Gastrocnemius medialis (tissue), 4 donors: ENCODE measurements around the gene PHTF1. TPM values are rescaled to one million over a fixed set of nuclear protein-coding genes. Genes with fewer than 3 reads are reported as not detected.

ENCODE experiments used
- ATAC-seq, 2 donors: fragments of 150-250 bp; one replicate each; pipeline ENCODE4 v1.9.1; 2016
- DNase-seq, 2 donors: peaks; one replicate each; pipeline ENCODE4 v3.0.0-alpha.2; 2019
- H3K27ac ChIP-seq, 4 donors: fragments of 200-600 bp; sonication (generic); 1 replicate in 1 of 4; 2 replicates in 3 of 4; pipeline ENCODE4 v1.5.1; 2016 to 2018; ENCODE audit warnings: mild to moderate bottlenecking in 2 of 4, moderate library complexity in 1 of 4
- H3K27me3 ChIP-seq, 3 donors: fragments of 200-600 bp; sonication (generic) in 2 of 3; 1 replicate in 1 of 3; 2 replicates in 2 of 3; pipeline versions ENCODE4 v1.5.1 to v1.6.0; 2016 to 2019; ENCODE audit warnings: mild to moderate bottlenecking in 1 of 3, moderate library complexity in 1 of 3
- H3K36me3 ChIP-seq, 2 donors: fragments of 200-600 bp; sonication (generic) in 1 of 2; one replicate each; pipeline ENCODE4 v1.5.1; 2017 to 2018
- H3K4me1 ChIP-seq, 2 donors: fragments of 200-600 bp; sonication (generic) in 1 of 2; one replicate each; pipeline ENCODE4 v1.5.1; 2016 to 2017; ENCODE audit warnings: mild to moderate bottlenecking in 2 of 2
- H3K4me3 ChIP-seq, 4 donors: fragments of 200-600 bp; sonication (generic) in 3 of 4; 1 replicate in 1 of 4; 2 replicates in 3 of 4; pipeline ENCODE4 v1.5.1; 2016 to 2019; ENCODE audit warnings: mild to moderate bottlenecking in 2 of 4
- H3K9me3 ChIP-seq, 3 donors: fragments of 200-600 bp; sonication (generic) in 2 of 3; 1 replicate in 1 of 3; 2 replicates in 2 of 3; pipeline ENCODE4 v1.5.1; 2016 to 2019
- CTCF ChIP-seq, 5 experiments: fragments of 450-650 bp in 3 of 5; fragments of 200-600 bp in 2 of 5; sonication (generic) in 2 of 5; IDR thresholded peaks in 4 of 5; conservative IDR thresholded peaks in 1 of 5; 1 replicate in 4 of 5; 2 replicates in 1 of 5; pipeline ENCODE4 v1.5.1; 2016 to 2019; ENCODE audit warnings: antibody characterized with exemption in 5 of 5, mild to moderate bottlenecking in 3 of 5, moderate library complexity in 3 of 5
- POLR2A ChIP-seq, 2 donors: fragments of 450-650 bp; IDR thresholded peaks; one replicate each; pipeline ENCODE4 v1.6.1; 2017; ENCODE audit warnings: antibody characterized with exemption in 2 of 2, mild to moderate bottlenecking in 2 of 2, moderate library complexity in 2 of 2
- in situ Hi-C, 4 donors: fragments of 200-750 bp; cut with MboI; loops; one replicate each; pipeline versions ENCODE4 v1.15.0 to v1.8.0; 2017; ENCODE audit warnings: low sequenced_read_pairs in 4 of 4
- intact Hi-C: fragments of 100-400 bp; cut with DNase I; formaldehyde crosslinking; loops from one replicate; pipeline ENCODE4 v1.15.1; 2023; ENCODE audit warnings: low total_unique reads
- total RNA-seq, 4 donors: library from RNA; depleted of rRNA; stranded (reverse); fragments of >200 nt; gene quantifications; one replicate each; pipeline versions ENCODE4 v1.1.0 to v1.2.3, GENCODE V29; 2016

The PHTF1 gene
- total RNA-seq, 4 donors from 2014 or later, result 6.7 to 20.0 (median 9.9) TPM

GRCh38 chr1:113665071-113665470 is 94.2 kb downstream of the PHTF1 start:
- Histone ChIP-seq H3K4me1 (no peaks in the 10 kb centered on the region), H3K36me3 (no peaks in the 10 kb centered on the region), H3K9me3 (no peaks in the 10 kb centered on the region), H3K4me3 (no peak overlapping the region), H3K27ac (no peak overlapping the region), H3K27me3 (no peaks in the 10 kb centered on the region)
- DNase-seq (no peak), ATAC-seq (no peak)
- no peak for TF ChIP-seq CTCF (IDR thresholded peaks at IDR 0.05 in 4 of 5, conservative IDR thresholded peaks at IDR 0.05 in 1 of 5)
- no peak for TF ChIP-seq POLR2A (IDR thresholded peaks at IDR 0.05)
- intact Hi-C loops, result no loop called here
- in situ Hi-C loops, result loop anchor here in 1 of 4 donors (10.0 kb wide), 1 partner anchor 520 kb away; no protein-coding TSS in a partner anchor

- no peak for DNase-seq
- H3K27ac ChIP-seq, result no peak overlapping the region
- H3K9me3 ChIP-seq, result no peaks in the 10 kb centered on the region
- H3K36me3 ChIP-seq, result no peaks in the 10 kb centered on the region
- H3K27me3 ChIP-seq, result no peaks in the 10 kb centered on the region
- TF ChIP-seq POLR2A (IDR thresholded peaks at IDR 0.05), result no peak
- no peak for TF ChIP-seq CTCF (IDR thresholded peaks at IDR 0.05 in 4 of 5, conservative IDR thresholded peaks at IDR 0.05 in 1 of 5)
- no peak overlapping the region for H3K4me3 ChIP-seq
- in situ Hi-C loops (loop anchor here in 1 of 4 donors (10.0 kb wide), 1 partner anchor 519 kb away; no protein-coding TSS in a partner anchor), intact Hi-C loops (no loop called here)
- no peak for ATAC-seq
- peaks cover 0 to under 1% of the 10 kb centered on the region in 2 donors for H3K4me1 ChIP-seq
Measured at GRCh38 chr1:113663165-113663951, 95.9 kb downstream of the PHTF1 start.

- peaks cover 10 to 13% of the 10 kb centered on the region in 2 donors for H3K4me1 ChIP-seq
- no peak overlapping the region for H3K27ac ChIP-seq
- in situ Hi-C loops (loop anchor here in 1 of 4 donors (10.0 kb wide), 1 partner anchor 517 kb away; no protein-coding TSS in a partner anchor), intact Hi-C loops (no loop called here)
- H3K36me3 ChIP-seq, result no peaks in the 10 kb centered on the region
- no peaks in the 10 kb centered on the region for H3K27me3 ChIP-seq
- TF ChIP-seq POLR2A (IDR thresholded peaks at IDR 0.05), result no peak
- TF ChIP-seq CTCF (IDR thresholded peaks at IDR 0.05 in 4 of 5, conservative IDR thresholded peaks at IDR 0.05 in 1 of 5), result no peak
- no peak overlapping the region for H3K4me3 ChIP-seq
- DNase-seq (no peak), ATAC-seq (no peak)
- H3K9me3 ChIP-seq, result no peaks in the 10 kb centered on the region
Measured at GRCh38 chr1:113662101-113662500, 97.2 kb downstream of the PHTF1 start.

- ATAC-seq (no peak), DNase-seq (no peak)
- in situ Hi-C loops (loop anchor here in 1 of 4 donors (10.0 kb wide), 1 partner anchor 515 kb away; no protein-coding TSS in a partner anchor), intact Hi-C loops (no loop called here)
- Histone ChIP-seq H3K27me3 (no peaks in the 10 kb centered on the region), H3K4me3 (no peak overlapping the region), H3K27ac (no peak overlapping the region), H3K9me3 (no peaks in the 10 kb centered on the region), H3K36me3 (no peaks in the 10 kb centered on the region), H3K4me1 (peaks cover 12 to 17% of the 10 kb centered on the region in 2 donors)
- no peak for TF ChIP-seq POLR2A (IDR thresholded peaks at IDR 0.05)
- no peak for TF ChIP-seq CTCF (IDR thresholded peaks at IDR 0.05 in 4 of 5, conservative IDR thresholded peaks at IDR 0.05 in 1 of 5)
Measured at GRCh38 chr1:113660088-113660487, 99.2 kb downstream of the PHTF1 start.
